Measurements from ENCODE around the gene HS3ST1.
"Not testable (repeated sequence)": the region's sequence is repeated elsewhere in the genome, so short reads cannot be mapped to it uniquely, and the experiment has no call there.

The HS3ST1 gene

GRCh38 chr4:11402192-11402591 is 26.5 kb downstream of the HS3ST1 start:
- in situ Hi-C loops (cut with HindIII; ENCODE audit: low sequenced_read_pairs), result no loop called here
- no peak overlapping the region for H3K4me3 ChIP-seq (ENCODE audit: low read depth, low read length)
- no peak for DNase-seq (ENCODE audit: low read depth, low spot score)
- TF ChIP-seq CTCF (IDR thresholded peaks at IDR 0.05; ENCODE audit: low read depth, low read length), result no peak

- H3K4me3 ChIP-seq (ENCODE audit: low read depth, low read length), result no peak overlapping the region
- no peak for DNase-seq (ENCODE audit: low read depth, low spot score)
- TF ChIP-seq CTCF (IDR thresholded peaks at IDR 0.05; ENCODE audit: low read depth, low read length), result no peak
- in situ Hi-C loops (cut with HindIII; ENCODE audit: low sequenced_read_pairs), result no loop called here
These were observed 29.2 kb downstream of the HS3ST1 start for GRCh38 chr4:11399461-11399971.

DNA sequence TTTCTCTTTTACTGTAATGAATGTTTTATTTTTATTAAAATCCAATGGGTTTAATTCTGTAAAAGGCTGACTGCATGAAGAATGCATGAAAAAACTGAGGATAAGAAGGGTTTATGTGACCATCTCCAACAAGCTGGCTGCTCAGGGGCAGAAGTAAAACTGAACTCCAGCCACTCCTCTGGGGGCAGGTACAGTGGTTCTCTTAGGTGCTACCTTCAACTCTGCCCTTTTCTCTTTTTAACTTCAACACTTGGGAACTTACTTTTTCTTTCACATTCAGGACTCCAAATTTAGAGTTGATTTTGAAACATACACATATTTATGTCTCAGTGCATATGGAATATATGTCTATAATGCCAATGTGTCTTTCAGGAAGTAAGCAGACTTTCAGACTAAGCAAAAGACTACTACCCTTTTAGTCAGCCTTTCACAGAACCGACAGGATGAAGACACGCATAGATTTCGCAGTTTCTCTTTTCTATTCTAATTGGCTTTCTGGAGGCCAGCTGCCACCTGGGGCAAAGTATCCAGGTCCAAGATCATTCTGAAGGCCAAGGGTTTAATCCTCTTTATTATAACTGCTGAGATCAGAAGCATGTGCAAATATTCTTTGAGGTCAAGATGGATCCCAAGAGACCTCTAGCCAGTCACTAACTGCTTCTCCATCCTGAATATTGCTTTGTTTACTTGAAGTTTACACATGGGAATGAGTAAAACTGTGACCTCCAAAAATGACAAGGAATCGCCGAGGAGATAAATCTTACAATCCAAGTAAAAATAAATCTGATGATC is 30.7 kb downstream of the HS3ST1 start:
- no peak overlapping the region for H3K4me3 ChIP-seq (ENCODE audit: low read depth, low read length)
- DNase-seq (ENCODE audit: low read depth, low spot score), result no peak
- in situ Hi-C loops (cut with HindIII; ENCODE audit: low sequenced_read_pairs), result no loop called here
- TF ChIP-seq CTCF (IDR thresholded peaks at IDR 0.05; ENCODE audit: low read depth, low read length), result no peak

GRCh38 chr4:11397146-11397545 is 31.5 kb downstream of the HS3ST1 start:
- no peak overlapping the region for H3K4me3 ChIP-seq (ENCODE audit: low read depth, low read length)
- DNase-seq (ENCODE audit: low read depth, low spot score), result no peak
- in situ Hi-C loops (cut with HindIII; ENCODE audit: low sequenced_read_pairs), result no loop called here
- TF ChIP-seq CTCF (IDR thresholded peaks at IDR 0.05; ENCODE audit: low read depth, low read length), result no peak

DNA sequence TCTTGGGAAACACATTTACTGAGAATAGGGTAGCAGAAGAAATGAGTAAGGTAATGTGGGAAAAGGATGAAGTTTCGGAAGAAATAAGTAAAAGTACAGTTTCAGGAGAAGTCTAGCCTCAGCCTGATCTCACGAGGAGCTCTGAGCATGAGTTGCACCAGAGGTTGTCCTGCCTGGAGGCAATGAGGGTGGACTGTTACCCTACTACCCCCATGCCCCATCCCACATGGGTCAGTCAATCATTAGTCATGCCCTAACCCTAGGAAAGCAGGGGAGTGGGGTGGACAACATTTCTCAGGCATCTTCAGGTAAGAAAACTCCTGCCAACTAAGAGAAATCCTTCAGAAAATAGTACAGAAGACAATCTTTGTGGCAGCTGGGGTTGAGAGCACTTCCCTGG is 35.1 kb downstream of the HS3ST1 start:
- no peak for TF ChIP-seq CTCF (IDR thresholded peaks at IDR 0.05; ENCODE audit: low read depth, low read length)
- H3K4me3 ChIP-seq (ENCODE audit: low read depth, low read length), result no peak overlapping the region
- in situ Hi-C loops (cut with HindIII; ENCODE audit: low sequenced_read_pairs), result no loop called here
- no peak for DNase-seq (ENCODE audit: low read depth, low spot score)

- H3K4me3 ChIP-seq (ENCODE audit: low read depth, low read length); in situ Hi-C loops (cut with HindIII; ENCODE audit: low sequenced_read_pairs); DNase-seq (ENCODE audit: low read depth, low spot score): not testable (repeated sequence)
These were observed 44.6 kb downstream of the HS3ST1 start for GRCh38 chr4:11384072-11384471.

DNA sequence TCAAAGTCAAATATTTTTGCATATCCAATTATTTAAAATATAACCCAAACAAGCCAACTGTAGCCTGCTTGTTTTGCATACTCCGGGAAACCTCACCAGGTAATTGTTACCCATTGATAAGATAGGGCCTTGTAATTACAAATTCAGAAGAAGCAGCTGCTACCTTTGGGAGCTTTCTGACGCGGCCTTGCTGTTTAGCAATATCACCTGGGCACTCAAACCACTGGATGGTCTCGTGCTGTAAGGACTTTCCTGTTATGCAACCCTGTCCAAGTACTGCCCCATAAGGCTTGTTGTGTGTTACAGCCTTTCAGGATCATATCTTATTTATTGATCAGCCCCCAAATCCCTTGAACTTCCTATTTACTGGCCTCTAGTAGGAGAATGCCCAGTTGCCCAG is 52.1 kb downstream of the HS3ST1 start:
- in situ Hi-C loops (cut with HindIII; ENCODE audit: low sequenced_read_pairs), result no loop called here
- no peak for TF ChIP-seq CTCF (IDR thresholded peaks at IDR 0.05; ENCODE audit: low read depth, low read length)
- DNase-seq (ENCODE audit: low read depth, low spot score), result no peak
- H3K4me3 ChIP-seq (ENCODE audit: low read depth, low read length), result no peak overlapping the region

All from astrocyte of the spinal cord (primary cell).